LNCaP clone FGC (cell line): ENCODE measurements around the gene NFIX.

Experiments used
- DNase-seq: peaks from one replicate; pipeline ENCODE4 v3.0.0-alpha.2; 2011; ENCODE audit warnings: low read depth
- H3K4me3 ChIP-seq: 2 replicates; pipeline ENCODE4 v1.5.1; 2011; ENCODE audit warnings: mild to moderate bottlenecking, low read depth, low read length, control low read depth
- TF ChIP-seq, protein P1 (sequence below): IDR thresholded peaks from 2 replicates; pipeline ENCODE4 v1.5.1; 2012; ENCODE audit warnings: mild to moderate bottlenecking; ENCODE audit not compliant: control insufficient read depth, insufficient read depth; ENCODE audit errors: extremely low read depth

Gene NFIX

DNA sequence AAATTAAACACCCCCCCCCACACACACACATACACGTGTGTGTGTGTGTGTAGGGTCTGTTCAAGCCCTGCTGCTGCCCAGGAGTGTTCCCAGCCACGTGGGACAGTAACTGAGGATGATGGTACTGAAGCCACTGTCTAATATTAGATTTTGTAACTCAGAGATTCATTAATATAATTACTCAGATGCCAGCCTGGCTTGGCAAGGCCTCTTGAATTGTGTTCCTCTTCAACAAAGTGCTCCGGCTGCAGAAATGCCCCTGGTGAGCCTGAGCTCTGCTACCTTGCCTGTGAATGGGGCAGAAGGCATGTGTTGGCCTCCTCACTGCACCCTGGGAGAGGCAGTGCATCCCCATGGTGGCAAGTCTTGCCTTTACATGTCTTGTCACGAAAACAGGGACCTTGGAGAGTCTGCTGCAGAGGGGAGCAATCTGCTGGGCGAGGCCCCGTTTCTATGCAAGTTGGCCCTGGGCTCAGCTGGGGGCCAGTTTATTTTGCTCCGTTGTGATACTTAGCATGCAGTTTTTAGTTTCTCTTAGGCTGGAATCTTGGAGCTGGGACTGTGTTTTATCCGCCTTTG is 44.0 kb downstream of the NFIX start:
- TF ChIP-seq, protein P1, sequence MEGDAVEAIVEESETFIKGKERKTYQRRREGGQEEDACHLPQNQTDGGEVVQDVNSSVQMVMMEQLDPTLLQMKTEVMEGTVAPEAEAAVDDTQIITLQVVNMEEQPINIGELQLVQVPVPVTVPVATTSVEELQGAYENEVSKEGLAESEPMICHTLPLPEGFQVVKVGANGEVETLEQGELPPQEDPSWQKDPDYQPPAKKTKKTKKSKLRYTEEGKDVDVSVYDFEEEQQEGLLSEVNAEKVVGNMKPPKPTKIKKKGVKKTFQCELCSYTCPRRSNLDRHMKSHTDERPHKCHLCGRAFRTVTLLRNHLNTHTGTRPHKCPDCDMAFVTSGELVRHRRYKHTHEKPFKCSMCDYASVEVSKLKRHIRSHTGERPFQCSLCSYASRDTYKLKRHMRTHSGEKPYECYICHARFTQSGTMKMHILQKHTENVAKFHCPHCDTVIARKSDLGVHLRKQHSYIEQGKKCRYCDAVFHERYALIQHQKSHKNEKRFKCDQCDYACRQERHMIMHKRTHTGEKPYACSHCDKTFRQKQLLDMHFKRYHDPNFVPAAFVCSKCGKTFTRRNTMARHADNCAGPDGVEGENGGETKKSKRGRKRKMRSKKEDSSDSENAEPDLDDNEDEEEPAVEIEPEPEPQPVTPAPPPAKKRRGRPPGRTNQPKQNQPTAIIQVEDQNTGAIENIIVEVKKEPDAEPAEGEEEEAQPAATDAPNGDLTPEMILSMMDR: no peak
- no peak overlapping the region for H3K4me3 ChIP-seq
- no peak for DNase-seq

DNA sequence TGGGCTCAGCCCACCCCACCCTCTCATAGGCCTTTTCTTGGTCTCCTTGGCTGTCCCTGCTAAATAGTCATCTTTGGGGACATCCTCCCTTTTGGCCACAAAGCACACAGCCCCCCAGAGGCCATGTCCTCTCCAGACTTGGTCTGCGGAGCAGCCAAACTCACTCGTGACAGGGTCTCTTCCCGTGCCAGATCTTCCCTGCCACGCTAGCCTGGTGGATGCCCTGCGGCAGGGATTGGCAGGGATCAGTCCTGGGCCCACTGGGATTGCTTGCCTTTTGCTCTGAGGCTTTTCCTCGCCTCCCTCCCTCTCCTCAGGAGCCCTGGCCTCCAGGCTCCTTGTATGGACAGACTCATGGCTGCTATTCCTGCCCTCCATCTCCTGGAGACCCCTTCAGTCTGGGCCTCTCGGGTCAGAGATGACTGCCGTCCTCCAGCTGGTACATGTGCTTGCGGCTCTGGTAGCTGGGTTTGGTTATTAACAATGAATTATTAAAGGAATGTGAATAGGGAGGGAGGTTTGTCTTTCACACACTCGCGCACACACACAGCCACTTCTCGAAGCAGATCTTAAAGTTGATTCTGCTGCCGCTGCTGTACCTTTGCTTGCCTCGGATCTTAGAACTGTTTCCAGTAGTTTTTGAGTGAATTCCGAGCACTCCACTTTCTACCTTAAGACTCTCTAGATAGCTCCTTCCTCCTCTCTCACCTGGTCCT is 45.1 kb downstream of the NFIX start:
- DNase-seq: no peak

DNA sequence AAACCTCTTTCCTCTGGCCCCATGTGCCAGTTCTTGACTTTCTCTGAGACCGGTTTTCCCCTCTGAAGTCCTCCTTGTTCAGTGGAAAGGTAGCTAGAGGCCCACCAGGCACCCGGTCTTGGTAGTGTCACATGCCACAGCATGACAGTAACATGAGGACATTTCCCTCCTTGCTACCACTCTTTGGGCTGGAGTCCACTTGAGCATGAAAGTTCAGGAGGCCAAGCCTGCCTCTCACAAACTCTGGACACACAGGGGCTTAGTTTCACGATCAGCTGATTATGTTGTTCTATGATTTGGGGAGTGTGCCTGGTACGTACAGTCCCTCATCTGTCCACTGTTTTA is 45.6 kb downstream of the NFIX start:
- no peak for DNase-seq
- no peak overlapping the region for H3K4me3 ChIP-seq
- TF ChIP-seq, protein P1: no peak

More for the DNA sequence above, 45.1 kb downstream of the NFIX start:
- TF ChIP-seq, protein P1: no peak
- H3K4me3 ChIP-seq: no peak overlapping the region

DNA sequence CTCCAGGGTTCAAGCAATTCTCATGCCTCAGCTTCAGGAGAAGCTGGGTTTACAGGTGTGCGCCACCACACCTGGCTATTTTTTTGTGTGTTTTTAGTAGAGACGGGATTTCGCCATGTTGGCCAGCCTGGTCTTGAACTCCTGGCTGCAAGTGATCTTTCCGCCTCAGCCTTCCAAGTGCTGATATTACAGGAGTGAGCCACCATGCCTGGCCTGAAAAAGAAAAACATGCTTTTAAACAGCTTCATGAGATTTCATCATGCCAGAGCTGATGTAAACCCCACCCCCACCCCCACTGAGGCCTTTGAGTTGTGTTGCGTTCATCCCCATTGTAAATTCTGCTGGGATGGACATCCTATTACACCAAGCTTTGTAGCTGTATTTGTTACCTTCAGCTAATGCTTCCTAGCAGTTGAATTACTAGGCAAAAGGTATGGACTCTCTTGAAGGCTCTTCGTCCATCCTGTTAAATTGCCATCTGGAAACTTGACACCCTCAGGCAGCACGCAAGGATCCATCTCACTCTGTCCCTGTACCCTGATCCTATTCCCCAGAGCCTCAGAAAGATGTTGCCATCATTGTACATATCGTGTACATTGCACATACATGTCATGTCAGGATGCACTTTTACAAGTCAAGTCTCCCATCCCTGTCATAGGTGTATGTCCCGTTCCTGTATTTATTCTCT is 47.3 kb downstream of the NFIX start:
- no peak for DNase-seq
- H3K4me3 ChIP-seq: no peak overlapping the region
- TF ChIP-seq, protein P1: no peak

DNA sequence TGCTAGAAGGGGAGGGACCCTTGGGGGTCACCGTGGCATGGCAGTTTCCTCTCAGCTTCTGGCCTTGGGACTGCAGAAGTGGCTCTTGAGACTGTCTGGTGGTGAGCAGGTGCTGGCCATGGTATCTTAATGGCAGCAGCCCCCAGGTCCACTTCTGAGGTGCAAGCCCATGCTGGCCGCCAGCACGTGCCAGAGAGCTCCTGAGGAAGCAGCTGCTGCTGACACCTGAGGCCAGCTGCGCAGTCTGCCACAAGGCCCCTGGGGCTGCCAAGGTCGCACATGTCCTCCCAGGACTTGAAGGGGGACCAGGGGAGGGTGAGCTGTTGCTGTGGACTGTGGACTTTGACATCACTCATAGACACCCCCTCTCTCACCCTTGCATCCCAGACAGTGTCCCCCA is 48.0 kb downstream of the NFIX start:
- no peak overlapping the region for H3K4me3 ChIP-seq
- no peak for DNase-seq
- TF ChIP-seq, protein P1: no peak

DNA sequence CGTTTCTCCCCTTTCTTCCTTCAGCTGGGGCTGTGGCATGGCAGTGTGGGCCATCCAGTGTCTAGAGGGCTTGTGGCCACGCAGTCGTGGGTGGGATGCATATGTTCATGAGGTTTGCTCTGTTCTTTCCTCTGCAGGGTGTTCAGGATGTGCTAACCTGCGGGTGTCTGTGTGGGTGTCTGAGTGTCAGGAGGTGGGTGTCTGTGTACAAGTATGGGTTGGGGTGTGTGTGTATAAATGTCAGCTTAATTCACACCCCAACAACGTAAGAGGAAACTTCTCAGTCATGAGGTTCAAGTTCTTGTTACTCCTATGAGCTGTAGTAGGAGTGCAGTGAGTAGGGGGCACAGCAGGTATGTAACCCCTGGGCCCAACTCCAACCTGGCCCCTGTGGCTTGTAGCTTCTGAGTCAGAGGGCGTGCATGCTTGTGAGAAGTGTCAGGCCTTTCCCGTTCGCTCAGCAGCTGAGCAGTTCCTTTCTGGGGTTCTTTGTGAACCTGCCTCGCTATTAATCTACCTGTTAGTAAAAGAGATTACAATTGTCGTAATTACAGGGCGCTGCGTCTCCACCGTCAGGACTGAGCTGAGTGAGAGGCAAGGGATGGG is 49.1 kb downstream of the NFIX start:
- no peak overlapping the region for H3K4me3 ChIP-seq
- DNase-seq: no peak
- TF ChIP-seq, protein P1: no peak

DNA sequence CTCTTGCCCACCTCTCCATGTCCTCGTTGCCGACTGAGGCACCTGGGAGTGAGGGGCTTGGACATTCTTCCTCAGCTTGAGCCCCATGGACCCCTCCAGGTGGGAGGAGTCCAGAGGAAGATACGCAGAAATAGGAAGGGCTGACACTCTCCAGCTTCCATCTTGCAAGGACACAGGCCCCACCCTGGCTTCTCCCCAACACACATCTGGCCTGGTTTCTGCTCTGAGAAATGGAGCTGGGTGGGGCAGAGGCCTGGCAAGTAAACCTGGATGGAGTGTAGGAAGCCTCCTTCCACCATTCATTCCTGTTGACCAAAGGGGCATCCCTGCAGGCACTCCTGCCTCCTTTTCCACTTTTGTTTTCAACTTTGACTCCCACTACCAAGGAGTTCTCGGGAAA is 50.5 kb downstream of the NFIX start:
- H3K4me3 ChIP-seq: no peak overlapping the region
- DNase-seq: no peak
- TF ChIP-seq, protein P1: no peak
